Stomach (tissue), 4 donors: ENCODE results near the gene SYNPR.

Source experiments
- EP300 ChIP-seq: sonication (generic); formaldehyde crosslinking; IDR thresholded peaks from one replicate; pipeline ENCODE4 v1.6.1; 2017; ENCODE audit warnings: antibody characterized with exemption
- POLR2AphosphoS5 ChIP-seq, 3 donors: sonication (generic); formaldehyde crosslinking; IDR thresholded peaks; one replicate each; pipeline ENCODE4 v1.6.1; 2016; ENCODE audit warnings: antibody characterized with exemption in 3 of 3

GRCh38 chr3:63497641-63498040, 219.5 kb downstream of the SYNPR start:
- no peak for TF ChIP-seq POLR2AphosphoS5 (IDR thresholded peaks at IDR 0.05)
- TF ChIP-seq EP300, result no peak
